Measurements from ENCODE around the gene PGRMC2.

The PGRMC2 gene

DNA sequence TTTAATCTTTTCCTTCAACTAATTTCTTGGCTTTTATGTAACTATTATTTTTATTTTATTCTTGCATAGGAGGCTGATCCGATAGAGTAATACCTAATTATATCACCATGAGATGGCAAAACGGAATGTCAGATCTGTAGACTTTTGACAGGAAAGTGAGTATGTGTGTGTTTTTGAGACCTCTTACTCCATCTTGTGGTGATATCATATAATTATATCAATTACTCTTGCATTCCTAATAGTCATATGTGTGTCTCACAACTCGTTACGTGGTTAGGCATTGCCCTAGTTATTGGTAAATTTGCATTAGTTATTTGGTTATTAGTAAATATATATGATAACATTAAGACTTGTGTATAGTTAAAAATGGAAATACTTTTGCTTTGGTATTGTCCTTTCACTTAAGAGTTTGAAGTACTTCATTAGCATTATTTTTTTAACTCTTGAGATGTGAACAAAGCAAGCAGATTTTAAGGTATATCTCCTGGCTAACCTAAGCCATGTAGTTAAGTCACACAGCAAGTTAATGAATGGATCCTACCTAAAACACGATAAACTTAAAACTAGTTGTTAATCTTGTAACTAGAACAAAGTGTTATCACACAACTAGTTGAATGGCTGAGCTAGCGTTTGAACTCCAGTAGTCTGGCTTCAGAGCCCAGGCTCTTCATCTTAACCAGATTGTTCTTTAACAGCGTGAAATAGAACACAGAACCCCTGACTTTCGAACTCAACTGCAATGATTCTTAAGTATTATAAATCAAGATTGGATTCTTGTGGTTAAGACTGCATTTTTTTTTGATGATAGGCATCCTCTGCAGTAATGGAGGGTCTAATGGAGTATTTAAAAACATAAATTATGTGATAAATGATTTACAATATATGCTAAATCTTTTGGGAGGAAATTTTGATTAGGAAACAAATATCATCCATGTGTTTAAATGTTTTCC, 67.1 kb downstream of the PGRMC2 start:
- DNase-seq (ENCODE audit: low spot score) = peak; percentile 42
